GM19193 (cell line): ENCODE measurements around the gene LRRK2.

Experiments used
- POLR2A ChIP-seq: IDR thresholded peaks from 4 replicates; pipeline ENCODE4 v1.6.1; 2011; ENCODE audit not compliant: insufficient read depth, insufficient read length; ENCODE audit errors: extremely low read depth

Gene LRRK2

GRCh38 chr12:40390980-40391379, 166.2 kb downstream of the LRRK2 start:
- no peak for TF ChIP-seq POLR2A

- TF ChIP-seq POLR2A, result no peak
Observed at GRCh38 chr12:40393026-40393425, 168.2 kb downstream of the LRRK2 start.

DNA sequence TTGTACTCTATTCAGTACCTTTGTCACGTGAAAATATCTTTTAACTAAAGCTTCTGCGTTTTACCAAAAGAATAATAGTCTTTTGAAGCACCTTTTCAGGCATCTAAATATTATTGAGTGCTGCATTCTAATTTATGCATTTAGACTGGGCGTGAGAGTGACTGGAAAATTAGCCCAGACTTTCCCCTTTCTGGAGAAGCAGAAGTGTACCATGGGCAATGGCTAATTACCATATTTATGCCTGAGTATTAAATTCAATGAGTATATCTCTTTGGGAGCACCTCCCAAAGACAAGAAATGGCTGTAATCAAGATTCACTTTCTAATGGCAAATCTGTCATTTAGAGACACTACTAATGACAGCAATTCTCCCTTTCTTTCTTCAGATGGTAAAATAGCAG, 174.9 kb downstream of the LRRK2 start:
- no peak for TF ChIP-seq POLR2A

GRCh38 chr12:40405419-40405818, 180.6 kb downstream of the LRRK2 start:
- no peak for TF ChIP-seq POLR2A
